Activated CD8-positive, alpha-beta memory T cell treated with anti-CD3 and anti-CD28 coated beads, Interleukin-2, amount 50 U/mL, for 4 hours (primary cell): ENCODE results near the gene PDGFRB.

Source experiments
- DNase-seq: peaks from one replicate; pipeline ENCODE4 v3.0.0-alpha.2; 2020

Gene PDGFRB

GRCh38 chr5:150126921-150127265, 28.8 kb downstream of the PDGFRB start:
- no peak for DNase-seq

DNA sequence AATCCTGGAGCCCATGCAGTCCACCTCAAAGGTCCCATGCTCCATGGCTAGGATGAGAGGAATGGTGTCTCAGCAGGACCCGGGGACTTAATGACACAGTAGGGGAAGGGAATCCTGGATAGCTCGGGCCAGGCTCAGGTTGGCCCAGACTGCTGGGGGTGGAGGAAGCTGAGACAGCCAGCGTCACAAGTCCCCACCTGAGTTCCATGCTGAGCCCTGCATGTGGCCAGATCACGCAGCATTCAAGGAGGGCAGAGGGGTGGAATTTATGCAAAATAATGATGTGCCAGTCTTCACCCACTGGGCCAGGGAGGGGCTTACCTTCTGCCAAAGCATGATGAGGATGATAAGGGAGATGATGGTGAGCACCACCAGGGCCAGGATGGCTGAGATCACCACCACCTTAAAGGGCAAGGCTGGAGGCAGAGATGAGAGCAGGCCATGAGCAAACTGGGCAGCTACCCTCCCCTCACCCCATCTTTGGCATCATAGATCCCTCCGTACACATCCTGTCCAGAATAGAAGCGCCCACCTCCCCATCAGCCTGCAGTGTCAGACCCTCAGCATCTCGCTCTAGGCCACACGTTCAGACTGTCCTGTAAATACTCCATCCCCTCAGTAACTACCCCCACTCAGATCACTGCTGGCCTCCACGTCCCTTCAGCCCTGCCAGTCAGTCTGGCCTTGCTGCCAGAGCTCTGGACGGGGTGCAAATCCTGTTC, 29.3 kb downstream of the PDGFRB start:
- no peak for DNase-seq

DNA sequence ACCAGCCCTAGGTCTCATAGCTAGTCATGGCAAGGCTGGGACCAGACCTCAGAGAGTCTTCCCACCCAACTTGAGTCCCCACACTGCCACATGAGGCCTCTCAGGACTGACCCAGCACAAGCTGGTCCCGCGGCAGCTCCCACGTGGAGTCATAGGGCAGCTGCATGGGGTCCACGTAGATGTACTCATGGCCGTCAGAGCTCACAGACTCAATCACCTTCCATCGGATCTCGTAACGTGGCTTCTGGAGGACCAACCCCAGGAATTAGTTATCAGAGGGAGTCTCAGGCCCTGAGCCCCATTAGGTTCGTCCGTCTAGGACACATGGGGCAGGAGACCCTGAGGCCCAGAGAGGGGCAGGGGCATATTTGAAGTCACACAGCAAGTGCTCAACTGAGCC, 30.3 kb downstream of the PDGFRB start:
- no peak for DNase-seq

- DNase-seq, result no peak
These were observed 31.0 kb downstream of the PDGFRB start for GRCh38 chr5:150124596-150124995.

- DNase-seq, result no peak
These were observed 31.5 kb downstream of the PDGFRB start for GRCh38 chr5:150124111-150124557.

DNA sequence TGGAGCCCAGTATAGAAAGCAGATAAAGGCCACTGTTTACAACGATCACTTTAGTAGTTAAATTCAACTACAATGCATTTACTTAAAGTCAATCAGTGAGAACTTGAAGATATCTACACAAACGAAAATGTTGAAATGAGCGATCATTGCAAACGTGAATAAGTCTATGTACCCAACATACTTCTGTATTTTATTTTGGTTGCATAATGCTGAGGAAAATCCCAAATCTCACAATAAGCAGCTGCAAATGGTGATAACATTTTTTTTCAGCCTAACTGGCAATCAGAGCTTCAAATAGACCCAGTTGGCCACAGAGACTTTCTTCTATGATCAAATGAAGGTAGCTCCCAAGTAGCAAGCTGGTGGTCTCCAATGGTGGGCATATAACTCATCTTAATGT, 32.1 kb downstream of the PDGFRB start:
- no peak for DNase-seq

DNA sequence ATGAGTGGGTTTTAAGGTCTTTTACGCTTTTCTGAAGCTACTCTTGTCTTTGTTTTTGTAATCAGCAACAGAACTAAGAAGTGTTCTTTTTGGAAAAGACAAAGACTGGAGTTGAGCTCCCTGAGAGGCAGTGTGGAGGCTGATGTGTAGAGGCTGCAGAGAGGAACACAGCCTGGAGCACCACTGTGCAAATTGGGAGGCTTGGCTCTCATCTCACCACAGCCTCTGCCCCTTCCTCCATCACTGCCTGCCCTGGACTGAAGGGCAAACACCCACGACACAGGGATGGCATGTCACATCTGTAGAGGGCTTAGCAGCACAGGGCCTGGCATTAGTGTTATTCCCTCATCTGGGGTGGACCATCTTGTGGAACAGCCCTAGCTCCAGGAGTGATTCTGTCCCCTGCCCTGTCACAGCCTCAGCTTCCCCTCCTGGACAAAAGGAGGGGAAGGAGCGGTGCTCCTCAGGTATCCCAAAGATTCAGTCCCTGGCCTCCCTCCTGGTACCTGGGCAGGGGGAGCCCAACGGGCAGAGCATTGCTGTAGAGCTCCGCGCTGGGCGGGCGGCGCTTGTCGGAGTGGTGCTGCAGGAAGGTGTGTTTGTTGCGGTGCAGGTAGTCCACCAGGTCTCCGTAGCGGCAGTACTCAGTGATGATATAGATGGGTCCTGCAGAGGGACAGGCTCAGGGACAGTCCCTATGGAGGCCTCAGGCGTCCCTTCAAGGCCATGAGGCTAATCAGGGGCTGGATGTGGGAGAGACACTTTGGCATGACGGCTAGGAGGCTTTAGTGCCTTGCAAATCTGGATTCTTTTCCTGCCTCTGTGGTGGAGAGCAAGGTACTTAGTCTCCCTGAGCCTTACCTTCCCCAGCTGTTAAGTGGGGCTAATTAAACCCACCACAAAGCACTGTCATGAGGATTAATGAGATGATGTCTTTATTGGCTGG, 32.8 kb downstream of the PDGFRB start:
- DNase-seq, result no peak

GRCh38 chr5:150122158-150122510, 33.5 kb downstream of the PDGFRB start:
- DNase-seq, result no peak

DNA sequence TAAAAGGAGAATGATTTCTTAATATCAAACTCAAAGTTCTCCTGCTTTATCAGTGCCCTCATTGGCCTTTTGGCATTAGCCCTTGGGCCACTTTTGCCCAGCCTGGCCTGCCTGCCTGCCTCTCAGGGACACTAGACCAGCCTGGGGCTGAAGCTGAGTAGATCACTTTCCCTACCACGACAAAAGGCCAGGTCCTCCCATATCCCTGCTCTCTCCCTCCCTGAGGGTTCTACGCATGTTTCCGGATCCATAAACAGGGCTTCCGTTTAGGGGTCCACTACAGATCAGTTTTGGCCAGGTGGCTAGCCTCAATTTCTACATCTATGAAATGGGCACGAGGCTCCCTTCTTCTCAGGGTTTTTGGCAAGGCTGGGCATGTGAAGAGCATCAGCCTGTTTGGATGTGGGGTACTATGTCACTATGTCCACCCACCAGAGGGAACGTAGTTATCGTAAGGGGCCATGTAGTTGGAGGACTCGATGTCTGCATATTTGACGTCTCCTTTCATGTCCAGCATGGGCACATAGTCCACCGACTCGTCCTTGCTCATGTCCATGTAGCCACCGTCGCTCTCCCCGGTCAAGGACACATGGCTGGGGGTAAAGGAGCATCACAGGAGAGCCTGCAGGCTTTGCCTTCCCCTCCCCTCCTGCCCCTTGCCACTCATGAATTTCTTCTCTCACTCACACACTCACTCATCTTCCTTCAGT, 34.0 kb downstream of the PDGFRB start:
- no peak for DNase-seq

DNA sequence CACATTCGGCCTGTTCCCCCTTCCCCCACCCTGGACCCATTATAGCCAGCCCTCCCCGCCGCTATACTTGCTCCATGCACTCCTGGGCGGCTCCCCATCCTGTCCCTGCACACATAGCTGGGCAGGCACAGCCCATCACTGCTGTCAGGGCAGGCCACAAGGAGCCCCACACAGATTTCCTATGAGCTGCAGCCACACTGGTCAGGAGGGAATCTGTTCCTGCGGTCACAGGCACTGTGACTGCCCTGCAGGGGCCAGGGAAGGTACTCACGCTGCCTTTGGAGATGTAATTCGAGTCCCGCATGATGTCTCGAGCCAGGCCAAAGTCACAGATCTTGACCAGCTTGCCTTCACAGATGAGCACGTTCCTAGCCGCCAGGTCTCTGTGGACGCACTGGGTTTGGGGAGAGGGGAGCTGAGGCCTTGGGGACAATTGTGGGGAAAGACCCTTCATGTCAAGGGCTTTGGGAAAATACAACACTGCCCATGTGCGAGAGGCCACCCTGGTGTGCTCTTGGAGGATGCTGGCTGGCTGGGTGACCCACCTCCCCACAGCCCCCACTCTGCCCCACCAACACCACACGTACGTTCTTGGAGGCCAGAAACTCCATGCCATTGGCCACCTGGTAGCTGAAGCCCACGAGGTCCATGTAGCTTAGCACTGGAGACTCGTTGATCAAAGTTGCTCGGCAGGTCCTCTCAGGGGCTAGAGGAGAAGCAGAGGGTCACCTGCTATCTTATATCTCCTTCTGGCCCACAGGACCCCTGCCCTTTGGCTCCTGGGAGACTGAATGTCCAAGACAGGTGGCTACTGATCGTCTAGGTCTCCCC, 34.8 kb downstream of the PDGFRB start:
- no peak for DNase-seq

DNA sequence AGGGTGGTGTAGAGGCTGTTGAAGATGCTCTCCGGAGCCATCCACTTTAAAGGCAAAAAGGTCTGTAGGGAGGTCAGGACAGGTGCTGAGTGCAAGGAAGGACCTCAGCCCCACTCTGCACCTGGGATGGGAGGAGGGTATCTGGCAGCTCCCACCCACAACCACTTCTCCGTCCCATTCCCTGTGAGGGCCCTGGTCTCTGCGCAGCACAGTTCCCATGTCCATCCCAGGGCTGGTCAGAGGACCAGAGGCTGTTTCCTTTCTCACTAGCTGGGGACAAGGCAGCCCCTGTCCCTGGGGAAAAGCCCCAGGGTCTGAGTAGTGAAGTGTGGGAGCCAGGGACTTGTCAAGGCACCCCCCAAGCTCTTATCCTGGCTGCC, 35.6 kb downstream of the PDGFRB start:
- no peak for DNase-seq

- no peak for DNase-seq
These were observed 36.1 kb downstream of the PDGFRB start for GRCh38 chr5:150119421-150120061.

DNA sequence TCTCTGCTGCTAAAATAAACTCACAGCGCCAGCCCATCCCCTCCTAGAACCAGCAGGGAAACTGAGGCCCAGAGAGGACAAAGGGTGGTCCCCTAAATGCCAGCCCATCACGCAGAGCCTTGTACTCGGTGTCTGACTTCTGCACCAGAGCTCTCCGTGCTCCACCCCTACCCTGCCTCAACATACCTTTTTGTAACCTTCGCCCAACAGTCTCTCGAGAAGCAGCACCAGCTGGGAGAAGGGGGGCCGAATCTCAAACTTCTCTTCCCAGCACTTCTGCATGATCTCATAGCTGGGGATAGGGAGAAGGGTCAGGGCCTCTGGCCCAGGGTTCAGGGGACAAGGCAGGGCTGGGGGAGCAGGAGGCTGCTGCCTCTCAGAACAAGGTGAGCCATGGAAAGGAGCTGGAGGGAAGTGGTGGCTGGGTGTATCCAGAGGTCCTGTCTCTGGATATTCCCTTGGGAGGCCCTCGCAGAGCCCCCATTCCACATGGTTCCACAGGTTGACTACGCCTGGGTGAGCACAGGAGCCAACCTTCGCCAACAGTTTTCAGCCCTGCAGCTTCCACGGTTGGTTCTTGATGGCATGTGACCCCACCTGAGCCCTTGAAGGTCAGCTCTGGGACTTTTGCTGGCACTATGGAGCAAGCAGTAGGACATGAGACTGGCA, 37.0 kb downstream of the PDGFRB start:
- DNase-seq, result no peak

DNA sequence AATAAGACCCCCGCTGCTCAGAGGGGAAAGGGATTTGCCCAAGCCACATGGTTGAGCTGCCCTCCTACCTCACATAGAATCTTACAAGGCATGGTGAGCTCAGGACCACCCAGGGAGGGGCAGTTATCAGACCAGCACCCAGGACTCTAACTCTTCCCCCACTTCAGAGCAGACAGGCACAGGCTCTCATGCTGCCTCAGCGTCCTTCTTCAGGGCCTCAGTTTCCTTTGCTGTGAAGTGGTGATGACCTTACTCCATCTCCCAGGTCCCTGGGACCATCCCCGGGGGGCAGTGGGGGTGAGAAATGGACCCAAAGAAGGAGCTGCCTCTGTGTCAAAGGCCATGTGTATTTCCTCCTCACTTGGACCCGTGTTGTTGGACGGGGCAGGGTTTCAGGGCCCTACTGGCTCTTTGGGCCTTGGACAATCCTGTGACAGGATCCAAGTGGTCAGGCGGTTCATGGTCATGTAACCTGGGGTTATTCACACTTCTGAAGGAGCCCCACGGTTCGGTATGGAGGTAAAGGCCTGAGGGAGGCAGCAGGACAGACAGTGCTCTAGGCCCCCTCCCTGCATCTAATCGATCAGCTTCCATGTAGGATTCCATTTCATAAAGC, 37.6 kb downstream of the PDGFRB start:
- DNase-seq, result no peak

DNA sequence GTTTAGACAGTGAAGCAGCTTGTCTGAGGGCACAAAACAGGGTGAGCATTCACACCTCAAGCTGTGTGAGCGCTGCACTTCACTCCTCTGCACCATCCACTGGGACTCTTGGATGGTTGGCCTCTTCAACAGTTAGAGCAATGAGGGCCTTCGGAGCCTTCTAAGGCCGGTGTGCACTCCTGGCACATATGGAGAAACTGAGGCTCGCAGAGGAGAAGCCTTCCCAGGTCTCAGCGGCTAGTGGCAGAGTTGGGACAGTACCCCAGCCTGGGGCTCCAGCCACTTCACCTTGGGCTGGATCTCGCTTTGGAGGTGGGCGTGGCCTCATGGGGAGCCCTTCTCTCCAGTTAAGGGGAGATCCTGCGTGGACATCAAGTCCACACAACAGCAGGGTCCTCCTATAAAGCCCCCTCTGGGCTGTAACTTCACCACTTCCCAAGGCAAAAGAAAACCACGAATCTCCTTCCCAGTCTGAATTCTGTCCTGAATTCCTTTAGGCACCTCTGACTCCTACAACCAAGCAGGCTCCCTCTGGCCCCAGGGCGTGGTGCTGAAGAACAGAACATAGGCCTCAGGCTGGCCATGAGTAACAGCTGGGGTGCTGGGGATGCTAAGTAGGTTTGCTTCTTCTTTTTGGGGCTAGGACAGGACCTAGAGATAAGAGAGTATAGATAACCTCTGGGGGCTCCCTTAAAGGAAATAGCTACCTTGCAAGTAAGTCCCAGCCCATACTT, 38.8 kb downstream of the PDGFRB start:
- no peak for DNase-seq

DNA sequence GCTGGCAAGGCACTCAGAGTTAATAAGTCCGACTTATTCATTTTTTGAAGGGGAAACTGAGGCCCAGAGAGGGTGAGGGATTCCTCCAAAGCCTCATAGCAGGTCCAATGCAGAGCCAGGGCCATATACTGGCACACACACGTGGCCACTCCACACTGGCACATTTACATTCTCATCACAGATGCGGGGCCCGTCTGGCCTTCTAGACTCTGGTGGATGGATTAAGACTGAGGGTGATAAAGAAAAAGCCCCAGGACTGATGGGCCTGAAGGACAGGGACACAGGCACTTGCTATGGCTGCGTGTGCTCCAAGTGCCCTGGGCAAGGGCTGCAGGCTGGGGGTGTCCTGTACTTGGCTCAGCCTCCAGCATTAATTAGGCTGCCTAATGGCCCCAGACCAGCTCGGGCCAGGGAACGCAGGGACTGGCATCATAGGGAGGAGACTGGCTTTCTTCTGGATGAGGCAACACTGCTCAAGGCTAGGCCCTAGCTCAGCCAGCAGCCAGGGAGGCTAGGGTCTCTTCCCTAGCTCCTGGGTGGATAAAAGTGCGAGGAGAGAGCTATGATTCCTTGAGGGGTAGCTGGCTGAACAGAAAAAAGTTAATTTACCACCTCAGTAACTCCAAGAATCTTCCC, 40.8 kb downstream of the PDGFRB start:
- DNase-seq, result no peak

DNA sequence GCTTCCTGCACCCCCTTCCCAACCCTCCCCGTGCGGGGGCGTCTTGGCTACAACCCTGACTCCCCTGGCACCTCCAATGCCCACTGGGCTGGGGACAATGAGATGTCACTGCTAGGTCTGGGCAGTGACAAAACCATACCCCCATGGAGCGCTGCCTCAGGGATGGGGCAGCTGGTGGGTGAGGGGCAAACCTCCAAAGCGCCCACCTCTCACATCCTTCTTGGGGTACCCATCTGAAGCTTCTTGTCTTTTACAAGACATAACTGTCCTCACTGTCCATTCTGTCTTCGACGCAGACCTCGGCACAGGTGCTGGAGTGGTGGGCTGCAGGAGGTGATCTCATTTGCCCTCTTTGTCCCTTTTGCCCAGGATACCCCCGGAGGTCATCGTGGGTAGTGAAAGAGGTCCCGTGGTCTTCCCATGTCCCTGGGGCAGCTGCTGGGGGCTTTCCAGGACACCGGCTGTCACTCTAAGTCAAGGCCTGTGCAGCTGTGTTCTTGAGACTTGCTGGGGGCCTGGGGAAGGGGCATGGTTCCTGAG, 41.5 kb downstream of the PDGFRB start:
- DNase-seq, result no peak

GRCh38 chr5:150113047-150113744, 42.4 kb downstream of the PDGFRB start:
- no peak for DNase-seq
